ENCODE results near the gene FCGR2B.
"Not testable (repeated sequence)": the region's sequence is repeated elsewhere in the genome, so short reads cannot be mapped to it uniquely, and the experiment has no call there.

The FCGR2B gene
- 0 to 0.13 reads per million in 2 donors for total RNA-seq

- not testable (repeated sequence) for DNase-seq
Measured at GRCh38 chr1:161662684-161663339, at the start of gene FCGR2B. FCGR2B (plus strand) TSS chr1:161663143; CDS start chr1:161663242, 99 bp downstream.

GRCh38 chr1:161616417-161616816, 46.5 kb upstream of the FCGR2B start:
- not testable (repeated sequence) for DNase-seq

- not testable (repeated sequence) for DNase-seq
Measured at GRCh38 chr1:161618517-161618916, 44.4 kb upstream of the FCGR2B start.

GRCh38 chr1:161620399-161620798, 42.5 kb upstream of the FCGR2B start:
- DNase-seq = not testable (repeated sequence)

- DNase-seq = peak; percentile 29 to 83 (median 75)
Measured at GRCh38 chr1:161621181-161622000, 41.6 kb upstream of the FCGR2B start.

- peak in 2 of 5 experiments; percentile 20 to 27 for DNase-seq
Measured at GRCh38 chr1:161622054-161622453, 40.9 kb upstream of the FCGR2B start.

- DNase-seq = peak in 2 of 5 experiments; percentile 41 to 57
Measured at GRCh38 chr1:161623401-161624051, 39.4 kb upstream of the FCGR2B start.

GRCh38 chr1:161624605-161625004, 38.3 kb upstream of the FCGR2B start:
- DNase-seq = not testable (repeated sequence)

- DNase-seq = peak in 1 of 5 experiments; percentile 49
Measured at GRCh38 chr1:161626445-161627146, 36.3 kb upstream of the FCGR2B start.

- DNase-seq = not testable (repeated sequence)
Measured at GRCh38 chr1:161630128-161630742, 32.7 kb upstream of the FCGR2B start.

- DNase-seq = no peak
Measured at GRCh38 chr1:161631076-161631475, 31.9 kb upstream of the FCGR2B start, which contains the start of gene FCGR3B. FCGR3B (minus strand) TSS chr1:161631176; CDS start chr1:161631094, 82 bp downstream.

GRCh38 chr1:161634993-161635392, 27.9 kb upstream of the FCGR2B start:
- not testable (repeated sequence) for DNase-seq

GRCh38 chr1:161636189-161636782, 26.7 kb upstream of the FCGR2B start:
- peak in 1 of 5 experiments; percentile 43 for DNase-seq

GRCh38 chr1:161636976-161637375, 26.0 kb upstream of the FCGR2B start:
- not testable (repeated sequence) for DNase-seq

GRCh38 chr1:161638251-161638993, 24.5 kb upstream of the FCGR2B start:
- not testable (repeated sequence) for DNase-seq

- DNase-seq = not testable (repeated sequence)
Measured at GRCh38 chr1:161639203-161639602, 23.7 kb upstream of the FCGR2B start.

- peak in 1 of 5 experiments; percentile 10 for DNase-seq
Measured at GRCh38 chr1:161642697-161643096, 20.2 kb upstream of the FCGR2B start.

GRCh38 chr1:161643481-161644208, 19.3 kb upstream of the FCGR2B start:
- not testable (repeated sequence) for DNase-seq

- not testable (repeated sequence) for DNase-seq
Measured at GRCh38 chr1:161644855-161645254, 18.1 kb upstream of the FCGR2B start.
